Suprapubic skin (tissue), 4 donors: ENCODE data around the gene CLIC4. TPM values are rescaled to one million over a fixed set of nuclear protein-coding genes. Genes with fewer than 3 reads are reported as not detected.

Source experiments
- DNase-seq, 2 donors: peaks; one replicate each; pipeline ENCODE4 v3.0.0-alpha.2; 2019; ENCODE audit warnings: low spot score in 2 of 2
- H3K27ac ChIP-seq: fragments of 200-600 bp; sonication (generic); one replicate; pipeline ENCODE4 v1.5.1; 2019
- H3K27me3 ChIP-seq: fragments of 200-600 bp; sonication (generic); one replicate; pipeline ENCODE4 v1.5.1; 2019
- H3K36me3 ChIP-seq: fragments of 200-600 bp; sonication (generic); one replicate; pipeline ENCODE4 v1.5.1; 2019
- H3K4me1 ChIP-seq: fragments of 200-600 bp; sonication (generic); one replicate; pipeline ENCODE4 v1.5.1; 2019
- H3K4me3 ChIP-seq: fragments of 200-600 bp; sonication (generic); one replicate; pipeline ENCODE4 v1.5.1; 2019; ENCODE audit warnings: mild to moderate bottlenecking
- H3K9me3 ChIP-seq: fragments of 200-600 bp; sonication (generic); one replicate; pipeline ENCODE4 v1.5.1; 2019
- EP300 ChIP-seq: sonication (generic); formaldehyde crosslinking; IDR thresholded peaks from one replicate; pipeline ENCODE4 v1.6.1; 2017; ENCODE audit warnings: antibody characterized with exemption
- POLR2A ChIP-seq, 2 donors: fragments of 450-650 bp; IDR thresholded peaks; one replicate each; pipeline ENCODE4 v1.6.1; 2017; ENCODE audit warnings: antibody characterized with exemption in 2 of 2, mild to moderate bottlenecking in 2 of 2, moderate library complexity in 2 of 2
- POLR2AphosphoS5 ChIP-seq, 3 donors: sonication (generic); formaldehyde crosslinking; IDR thresholded peaks; one replicate each; pipeline ENCODE4 v1.6.1; 2017; ENCODE audit warnings: antibody characterized with exemption in 3 of 3
- WGBS: methylation state at CpG from one replicate; pipeline ENCODE4 v1.1.5; 2018; 5-methylcytosine and 5-hydroxymethylcytosine counted together
- total RNA-seq, 4 donors: library from RNA; depleted of rRNA; stranded (reverse); fragments of >200 nt; gene quantifications; one replicate each; pipeline ENCODE4 v1.1.0, GENCODE V29; 2016
- TF ChIP-seq, protein P1 (sequence below), 2 donors: fragments of 200-600 bp in 1 of 2; fragments of 450-650 bp in 1 of 2; sonication (generic) in 1 of 2; IDR thresholded peaks; one replicate each; pipeline ENCODE4 v1.5.1; 2016 to 2019; ENCODE audit warnings: antibody characterized with exemption in 2 of 2, mild to moderate bottlenecking in 1 of 2, moderate library complexity in 1 of 2

The CLIC4 gene
- total RNA-seq, 4 donors from 2014 or later, result 50.1 to 76.3 (median 71.4) TPM

GRCh38 chr1:24860841-24861240, 115.6 kb downstream of the CLIC4 start:
- DNase-seq, result no peak
- Histone ChIP-seq H3K27me3 (peaks cover 14% of the 10 kb centered on the region), H3K4me1 (no peaks in the 10 kb centered on the region), H3K27ac (peak overlapping the region; percentile 14), H3K9me3 (no peaks in the 10 kb centered on the region), H3K4me3 (no peak overlapping the region), H3K36me3 (no peaks in the 10 kb centered on the region)
- WGBS, result 77% methylated on average over 8 of the region's 15 CpGs
- TF ChIP-seq EP300, result no peak
- no peak for TF ChIP-seq POLR2AphosphoS5 (IDR thresholded peaks at IDR 0.05)
- TF ChIP-seq POLR2A (IDR thresholded peaks at IDR 0.05), result no peak
- TF ChIP-seq, protein P1, sequence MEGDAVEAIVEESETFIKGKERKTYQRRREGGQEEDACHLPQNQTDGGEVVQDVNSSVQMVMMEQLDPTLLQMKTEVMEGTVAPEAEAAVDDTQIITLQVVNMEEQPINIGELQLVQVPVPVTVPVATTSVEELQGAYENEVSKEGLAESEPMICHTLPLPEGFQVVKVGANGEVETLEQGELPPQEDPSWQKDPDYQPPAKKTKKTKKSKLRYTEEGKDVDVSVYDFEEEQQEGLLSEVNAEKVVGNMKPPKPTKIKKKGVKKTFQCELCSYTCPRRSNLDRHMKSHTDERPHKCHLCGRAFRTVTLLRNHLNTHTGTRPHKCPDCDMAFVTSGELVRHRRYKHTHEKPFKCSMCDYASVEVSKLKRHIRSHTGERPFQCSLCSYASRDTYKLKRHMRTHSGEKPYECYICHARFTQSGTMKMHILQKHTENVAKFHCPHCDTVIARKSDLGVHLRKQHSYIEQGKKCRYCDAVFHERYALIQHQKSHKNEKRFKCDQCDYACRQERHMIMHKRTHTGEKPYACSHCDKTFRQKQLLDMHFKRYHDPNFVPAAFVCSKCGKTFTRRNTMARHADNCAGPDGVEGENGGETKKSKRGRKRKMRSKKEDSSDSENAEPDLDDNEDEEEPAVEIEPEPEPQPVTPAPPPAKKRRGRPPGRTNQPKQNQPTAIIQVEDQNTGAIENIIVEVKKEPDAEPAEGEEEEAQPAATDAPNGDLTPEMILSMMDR (IDR thresholded peaks at IDR 0.05), result no peak

GRCh38 chr1:24861821-24862727, 116.8 kb downstream of the CLIC4 start:
- peak overlapping the region; percentile 14 for H3K27ac ChIP-seq
- DNase-seq, result no peak
- no peak for TF ChIP-seq POLR2A (IDR thresholded peaks at IDR 0.05)
- TF ChIP-seq, protein P1 (IDR thresholded peaks at IDR 0.05), result no peak
- no peak for TF ChIP-seq EP300
- TF ChIP-seq POLR2AphosphoS5 (IDR thresholded peaks at IDR 0.05), result no peak

DNA sequence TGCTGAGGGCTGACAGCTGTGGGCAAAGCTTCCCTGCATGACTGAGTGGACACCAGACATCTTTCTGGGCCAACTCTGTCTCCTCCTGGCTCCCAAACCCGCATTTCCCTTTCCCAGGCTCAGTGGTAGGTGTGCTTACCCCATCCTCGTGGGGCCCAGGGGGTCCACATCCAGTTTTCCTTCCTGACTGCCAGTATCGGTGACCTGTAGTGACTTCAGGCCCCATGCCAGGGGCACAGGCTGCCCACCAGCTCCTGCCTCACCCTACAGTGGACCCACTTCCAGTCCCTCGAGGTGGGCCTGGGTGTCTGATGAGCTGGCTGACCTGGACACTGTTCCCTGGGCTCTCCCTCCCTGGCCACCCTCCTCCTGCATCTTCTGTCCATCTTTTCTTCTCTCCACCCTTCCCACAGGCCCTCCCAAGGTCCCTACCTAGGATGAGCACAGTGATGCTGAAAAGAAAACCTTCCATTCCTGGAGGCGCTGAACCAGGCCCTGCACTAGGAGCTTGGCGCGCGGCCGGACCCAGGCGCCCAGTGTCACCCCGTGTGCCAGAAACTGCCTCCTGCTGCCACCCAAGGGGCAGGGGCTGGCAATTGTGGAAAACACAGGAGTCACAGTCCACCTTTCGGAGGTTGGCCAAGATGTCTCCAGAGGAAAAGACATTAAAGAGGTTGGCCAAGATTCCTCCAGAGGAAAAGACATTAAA, 117.7 kb downstream of the CLIC4 start:
- Histone ChIP-seq H3K4me3 (no peak overlapping the region), H3K27me3 (peaks cover 29% of the 10 kb centered on the region), H3K27ac (no peak overlapping the region), H3K9me3 (no peaks in the 10 kb centered on the region), H3K4me1 (no peaks in the 10 kb centered on the region), H3K36me3 (no peaks in the 10 kb centered on the region)
- WGBS, result 83% methylated on average over 12 of the region's 12 CpGs
- TF ChIP-seq POLR2AphosphoS5 (IDR thresholded peaks at IDR 0.05), result no peak
- TF ChIP-seq EP300, result no peak
- no peak for TF ChIP-seq POLR2A (IDR thresholded peaks at IDR 0.05)
- TF ChIP-seq, protein P1 (IDR thresholded peaks at IDR 0.05), result no peak
- DNase-seq, result no peak

More at GRCh38 chr1:24861821-24862727, 116.8 kb downstream of the CLIC4 start:
- WGBS, result 47% methylated on average over 15 of the region's 28 CpGs
- Histone ChIP-seq H3K9me3 (no peaks in the 10 kb centered on the region), H3K36me3 (no peaks in the 10 kb centered on the region), H3K4me3 (no peak overlapping the region), H3K4me1 (no peaks in the 10 kb centered on the region), H3K27me3 (peaks cover 21% of the 10 kb centered on the region)

- no peak for DNase-seq
- Histone ChIP-seq H3K36me3 (no peaks in the 10 kb centered on the region), H3K9me3 (no peaks in the 10 kb centered on the region), H3K4me1 (no peaks in the 10 kb centered on the region), H3K27me3 (peaks cover 33% of the 10 kb centered on the region), H3K4me3 (no peak overlapping the region), H3K27ac (no peak overlapping the region)
- no peak for TF ChIP-seq POLR2A (IDR thresholded peaks at IDR 0.05)
- 65% methylated on average over 8 of the region's 8 CpGs for WGBS
Measured at GRCh38 chr1:24864370-24864777, 119.1 kb downstream of the CLIC4 start.

- H3K4me3 ChIP-seq, result no peak overlapping the region
- WGBS, result 83% methylated on average over 7 of the region's 7 CpGs
- TF ChIP-seq POLR2AphosphoS5 (IDR thresholded peaks at IDR 0.05), result no peak
- TF ChIP-seq, protein P1 (IDR thresholded peaks at IDR 0.05), result no peak
- no peak for TF ChIP-seq POLR2A (IDR thresholded peaks at IDR 0.05)
- no peak for TF ChIP-seq EP300
- H3K36me3 ChIP-seq, result no peaks in the 10 kb centered on the region
- peaks cover 33% of the 10 kb centered on the region for H3K27me3 ChIP-seq
- no peak overlapping the region for H3K27ac ChIP-seq
- no peaks in the 10 kb centered on the region for H3K4me1 ChIP-seq
- no peak for DNase-seq
- no peaks in the 10 kb centered on the region for H3K9me3 ChIP-seq
Measured at GRCh38 chr1:24865168-24865567, 119.9 kb downstream of the CLIC4 start.
